ENCODE measurements around the gene MRAP. TPM values are rescaled to one million over a fixed set of nuclear protein-coding genes. Genes with fewer than 3 reads are reported as not detected.

The MRAP gene
- polyA plus RNA-seq, 1 donor from 2014 or later, result not detected

- no peak overlapping the region for H3K4me3 ChIP-seq (ENCODE audit: low read length)
- H3K9me3 ChIP-seq (ENCODE audit: low read length), result no peaks in the 10 kb centered on the region
- no peaks in the 10 kb centered on the region for H3F3A ChIP-seq (ENCODE audit: insufficient read depth, low read length, poor library complexity, severe bottlenecking)
- H4K20me1 ChIP-seq (ENCODE audit: insufficient read depth), result no peaks in the 10 kb centered on the region
- H3K27ac ChIP-seq (ENCODE audit: low read length), result no peak overlapping the region
- H3K9me2 ChIP-seq (ENCODE audit: insufficient read depth, low read length), result no peaks in the 10 kb centered on the region
- no peak overlapping the region for H2AFZ ChIP-seq (ENCODE audit: low read depth, low read length)
- no peak for TF ChIP-seq TAF1 (IDR thresholded peaks at IDR 0.05; ENCODE audit: low read depth)
- no peaks in the 10 kb centered on the region for H3K36me3 ChIP-seq (ENCODE audit: insufficient read depth, low read length)
- no peak overlapping the region for H3K4me2 ChIP-seq (ENCODE audit: low read length)
- H3K9ac ChIP-seq (ENCODE audit: low read length), result no peak overlapping the region
- no peaks in the 10 kb centered on the region for H3K27me3 ChIP-seq (ENCODE audit: insufficient read depth, low read depth, low read length)
- no peaks in the 10 kb centered on the region for H3K79me2 ChIP-seq (replicated peaks; ENCODE audit: insufficient read depth, low read length)
These were observed 13.7 kb downstream of the MRAP start for GRCh38 chr21:32312326-32312725.

DNA sequence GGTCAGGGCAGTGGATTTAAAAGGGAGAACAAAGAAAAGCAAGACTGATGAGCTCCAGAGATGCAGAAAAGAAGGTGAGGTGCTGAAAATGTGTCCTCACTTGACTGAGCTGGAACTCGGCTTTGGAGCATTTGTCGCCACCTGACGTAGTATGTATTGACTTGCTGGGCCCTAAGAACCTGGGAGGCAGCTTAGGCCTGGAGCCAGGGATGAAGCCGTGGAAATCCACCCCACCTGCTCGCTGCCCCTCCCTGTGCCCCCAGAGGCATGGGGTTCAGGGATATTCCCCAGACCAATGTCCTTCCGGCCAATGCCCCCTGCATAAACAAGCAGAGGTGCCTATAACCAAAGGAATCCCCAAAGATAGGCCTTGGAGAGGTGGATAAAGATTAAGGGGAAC is 14.3 kb downstream of the MRAP start:
- H3K27ac ChIP-seq (ENCODE audit: low read length), result no peak overlapping the region
- H3K4me2 ChIP-seq (ENCODE audit: low read length), result no peak overlapping the region
- no peaks in the 10 kb centered on the region for H3K36me3 ChIP-seq (ENCODE audit: insufficient read depth, low read length)
- H3K9me3 ChIP-seq (ENCODE audit: low read length), result no peaks in the 10 kb centered on the region
- H3K4me3 ChIP-seq (ENCODE audit: low read length), result no peak overlapping the region
- no peak overlapping the region for H2AFZ ChIP-seq (ENCODE audit: low read depth, low read length)
- TF ChIP-seq, protein P1, sequence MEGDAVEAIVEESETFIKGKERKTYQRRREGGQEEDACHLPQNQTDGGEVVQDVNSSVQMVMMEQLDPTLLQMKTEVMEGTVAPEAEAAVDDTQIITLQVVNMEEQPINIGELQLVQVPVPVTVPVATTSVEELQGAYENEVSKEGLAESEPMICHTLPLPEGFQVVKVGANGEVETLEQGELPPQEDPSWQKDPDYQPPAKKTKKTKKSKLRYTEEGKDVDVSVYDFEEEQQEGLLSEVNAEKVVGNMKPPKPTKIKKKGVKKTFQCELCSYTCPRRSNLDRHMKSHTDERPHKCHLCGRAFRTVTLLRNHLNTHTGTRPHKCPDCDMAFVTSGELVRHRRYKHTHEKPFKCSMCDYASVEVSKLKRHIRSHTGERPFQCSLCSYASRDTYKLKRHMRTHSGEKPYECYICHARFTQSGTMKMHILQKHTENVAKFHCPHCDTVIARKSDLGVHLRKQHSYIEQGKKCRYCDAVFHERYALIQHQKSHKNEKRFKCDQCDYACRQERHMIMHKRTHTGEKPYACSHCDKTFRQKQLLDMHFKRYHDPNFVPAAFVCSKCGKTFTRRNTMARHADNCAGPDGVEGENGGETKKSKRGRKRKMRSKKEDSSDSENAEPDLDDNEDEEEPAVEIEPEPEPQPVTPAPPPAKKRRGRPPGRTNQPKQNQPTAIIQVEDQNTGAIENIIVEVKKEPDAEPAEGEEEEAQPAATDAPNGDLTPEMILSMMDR (IDR thresholded peaks at IDR 0.05; ENCODE audit: poor library complexity, severe bottlenecking), result no peak
- no peak for TF ChIP-seq TAF1 (IDR thresholded peaks at IDR 0.05; ENCODE audit: low read depth)
- no peak for TF ChIP-seq EP300 (conservative IDR thresholded peaks at IDR 0.05; ENCODE audit: poor library complexity, severe bottlenecking)
- TF ChIP-seq EZH2 (IDR thresholded peaks at IDR 0.05; ENCODE audit: borderline replicate concordance, insufficient read depth, low read length, poor library complexity, severe bottlenecking), result no peak
- no peaks in the 10 kb centered on the region for H3F3A ChIP-seq (ENCODE audit: insufficient read depth, low read length, poor library complexity, severe bottlenecking)
- H3K9ac ChIP-seq (ENCODE audit: low read length), result no peak overlapping the region
- no peaks in the 10 kb centered on the region for H3K27me3 ChIP-seq (ENCODE audit: insufficient read depth, low read depth, low read length)
- H3K79me2 ChIP-seq (replicated peaks; ENCODE audit: insufficient read depth, low read length), result no peaks in the 10 kb centered on the region
- H4K20me1 ChIP-seq (ENCODE audit: insufficient read depth), result no peaks in the 10 kb centered on the region
- no peaks in the 10 kb centered on the region for H3K9me2 ChIP-seq (ENCODE audit: insufficient read depth, low read length)

GRCh38 chr21:32314806-32315205 is 16.2 kb downstream of the MRAP start:
- Histone ChIP-seq H3K27me3 (ENCODE audit: insufficient read depth, low read depth, low read length) (no peaks in the 10 kb centered on the region), H4K20me1 (ENCODE audit: insufficient read depth) (no peaks in the 10 kb centered on the region), H3K79me2 (replicated peaks; ENCODE audit: insufficient read depth, low read length) (no peaks in the 10 kb centered on the region), H3K4me2 (ENCODE audit: low read length) (no peak overlapping the region), H3K4me3 (ENCODE audit: low read length) (no peak overlapping the region), H2AFZ (ENCODE audit: low read depth, low read length) (no peak overlapping the region), H3K9me2 (ENCODE audit: insufficient read depth, low read length) (no peaks in the 10 kb centered on the region), H3K27ac (ENCODE audit: low read length) (no peak overlapping the region), H3F3A (ENCODE audit: insufficient read depth, low read length, poor library complexity, severe bottlenecking) (no peaks in the 10 kb centered on the region), H3K36me3 (ENCODE audit: insufficient read depth, low read length) (no peaks in the 10 kb centered on the region), H3K9ac (ENCODE audit: low read length) (no peak overlapping the region), H3K9me3 (ENCODE audit: low read length) (no peaks in the 10 kb centered on the region)
- no peak for TF ChIP-seq REST (IDR thresholded peaks at IDR 0.05; ENCODE audit: borderline replicate concordance)
- TF ChIP-seq, protein P1 (IDR thresholded peaks at IDR 0.05; ENCODE audit: poor library complexity, severe bottlenecking), result no peak
- TF ChIP-seq EP300 (conservative IDR thresholded peaks at IDR 0.05; ENCODE audit: poor library complexity, severe bottlenecking), result no peak
- TF ChIP-seq RAD21 (conservative IDR thresholded peaks at IDR 0.05), result no peak
- no peak for TF ChIP-seq MXI1 (conservative IDR thresholded peaks at IDR 0.05; ENCODE audit: poor library complexity, severe bottlenecking)

All from neural cell (in vitro differentiated cells).